C4-2B (cell line): Measurements from ENCODE around the gene UNC5CL.

Source experiments
- H3K27ac ChIP-seq: fragments of 450-650 bp; 2 replicates; pipeline ENCODE4 v1.5.1; 2017
- CTCF ChIP-seq: fragments of 450-650 bp; conservative IDR thresholded peaks from 2 replicates; pipeline ENCODE4 v1.5.1; 2017; ENCODE audit warnings: mild to moderate bottlenecking
- ZFX ChIP-seq: fragments of 450-650 bp; IDR thresholded peaks from 2 replicates; pipeline ENCODE4 v1.6.1; 2017

Gene UNC5CL

GRCh38 chr6:40982917-40983316, 56.1 kb downstream of the UNC5CL start:
- no peak overlapping the region for H3K27ac ChIP-seq
- TF ChIP-seq ZFX (no peak), CTCF (no peak)

DNA sequence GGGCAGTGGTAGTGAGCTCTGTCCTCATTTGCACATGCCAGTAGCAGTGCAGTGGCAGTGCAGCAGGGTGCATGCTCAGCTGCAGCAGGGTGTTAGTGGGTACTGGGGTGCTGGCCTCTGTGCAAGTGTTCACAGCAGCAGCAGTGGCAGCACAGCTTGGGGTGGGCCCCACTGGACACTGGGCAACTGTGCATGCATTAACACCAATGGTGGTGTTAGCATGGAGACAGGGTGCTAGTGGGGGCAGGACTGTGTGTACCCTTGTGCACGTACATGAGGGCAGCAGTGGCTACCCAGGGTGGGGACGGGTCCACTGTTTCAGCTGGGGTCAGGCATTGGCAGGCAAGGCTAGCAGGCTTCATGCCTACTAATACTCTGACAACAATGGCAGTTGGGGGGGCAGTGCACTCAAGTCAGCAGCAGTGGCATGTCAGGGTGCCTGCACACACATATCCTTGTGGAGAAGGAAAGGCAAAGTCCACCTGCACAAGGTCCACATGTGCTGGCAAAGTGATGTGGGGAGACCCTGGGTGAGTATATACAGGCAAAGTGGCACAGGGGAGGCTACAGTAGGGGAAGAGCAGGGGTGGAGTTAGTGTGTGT, 60.2 kb downstream of the UNC5CL start:
- TF ChIP-seq ZFX, result no peak
- no peak for TF ChIP-seq CTCF

DNA sequence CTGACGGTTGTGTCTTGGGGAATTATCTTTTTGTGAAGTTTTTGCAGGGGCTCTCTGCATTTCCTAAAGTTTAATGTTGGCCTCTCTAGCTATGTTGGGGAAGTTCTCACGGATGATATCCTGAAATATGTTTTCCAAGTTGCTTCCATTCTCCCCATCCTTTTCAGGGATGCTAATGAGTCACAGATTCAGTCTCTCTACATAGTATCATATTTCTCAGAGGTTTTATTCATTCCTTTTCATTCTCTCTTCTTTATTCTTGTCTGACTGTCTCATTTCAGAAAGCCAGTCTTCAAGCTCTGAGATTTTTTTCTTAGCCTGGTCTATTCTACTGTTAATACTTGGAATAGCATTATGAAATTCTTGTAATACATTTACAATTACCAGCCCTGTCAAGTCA, 61.3 kb downstream of the UNC5CL start:
- no peak overlapping the region for H3K27ac ChIP-seq
- TF ChIP-seq ZFX (no peak), CTCF (no peak)

More for the DNA sequence above, 60.2 kb downstream of the UNC5CL start:
- no peak overlapping the region for H3K27ac ChIP-seq

GRCh38 chr6:40977085-40977484, 61.9 kb downstream of the UNC5CL start:
- TF ChIP-seq ZFX, result no peak
- no peak overlapping the region for H3K27ac ChIP-seq
